ENCODE measurements around the gene SPCS1. TPM values are rescaled to one million over a fixed set of nuclear protein-coding genes. Genes with fewer than 3 reads are reported as not detected.

SPCS1 gene
- polyA plus RNA-seq, 2 of the 4 experiments (the other 2 are of a cell fraction): 180 to 184 TPM

GRCh38 chr3:52694528-52695189 is 11.2 kb upstream of the SPCS1 start:
- DNase-seq (ENCODE audit: low read depth in 1 of 2, low spot score in 1 of 2) (no peak), FAIRE-seq (no peak), ATAC-seq (no peak)
- TF ChIP-seq FOSL2 (IDR thresholded peaks at IDR 0.05) (no peak), FOSL2 (CRISPR knock-in tag; IDR thresholded peaks at IDR 0.05) (no peak), GATA3 (IDR thresholded peaks at IDR 0.05; ENCODE audit: borderline replicate concordance) (no peak), RCOR1 (IDR thresholded peaks at IDR 0.05; ENCODE audit: low read depth, low read length) (no peak), CTCF (IDR thresholded peaks at IDR 0.05) (no peak), FOXS1 (CRISPR knock-in tag; IDR thresholded peaks at IDR 0.05) (no peak), PBX3 (IDR thresholded peaks at IDR 0.05) (no peak), HOXB5 (CRISPR knock-in tag; IDR thresholded peaks at IDR 0.05) (no peak)
- no peak overlapping the region for H3K4me2 ChIP-seq
- 86% methylated on average over 7 of the region's 7 CpGs for WGBS (ENCODE audit: missing lambda C conversion rate)
- H3K4me1 ChIP-seq: peaks cover 3% of the 10 kb centered on the region; the same call in 2 of the 3 replicates
- CTCF ChIA-PET: interaction anchor here (0.6 to 0.8 kb wide), 2 partner anchors 11 to 123 kb away, joined by 3 to 4 read pairs; partner anchors contain the start of genes GLT8D1 and SPCS1
- H3K9me3 ChIP-seq: no peaks in the 10 kb centered on the region
- POLR2A ChIA-PET: interaction anchor here (0.6 kb wide), 1 partner anchor 11 kb away, joined by 4 read pairs; the partner anchor contains the start of genes GLT8D1 and SPCS1
- H3K27ac ChIP-seq: no peak overlapping the region
- no peak overlapping the region for H3K4me3 ChIP-seq

GRCh38 chr3:52695798-52696671 is 9.9 kb upstream of the SPCS1 start:
- TF ChIP-seq NPAS2 (CRISPR knock-in tag; IDR thresholded peaks at IDR 0.05; ENCODE audit: borderline replicate concordance) (no peak), NR3C1 (IDR thresholded peaks at IDR 0.05) (no peak), HES2 (IDR thresholded peaks at IDR 0.05) (no peak), NFE2L2 (conservative IDR thresholded peaks at IDR 0.05; ENCODE audit: low read length) (no peak), POLR2AphosphoS2 (conservative IDR thresholded peaks at IDR 0.05; ENCODE audit: low read length) (peak; percentile 86), E2F6 (IDR thresholded peaks at IDR 0.05; ENCODE audit: borderline replicate concordance, low read depth) (no peak), RCOR1 (IDR thresholded peaks at IDR 0.05; ENCODE audit: low read depth, low read length) (no peak), RFX5 (IDR thresholded peaks at IDR 0.05) (no peak), ATOH8 (CRISPR knock-in tag; IDR thresholded peaks at IDR 0.05; ENCODE audit: low read depth) (no peak), HEYL (CRISPR knock-in tag; IDR thresholded peaks at IDR 0.05) (no peak), BCL3 (IDR thresholded peaks at IDR 0.05) (no peak), FOSB (CRISPR knock-in tag; IDR thresholded peaks at IDR 0.05) (peak; percentile 64; the same call in 1 of the 2 replicates), HOXA7 (CRISPR knock-in tag; IDR thresholded peaks at IDR 0.05) (0 out of 2 replicates have a peak, but pooled peaks have one; percentile 26), ELK1 (IDR thresholded peaks at IDR 0.05; ENCODE audit: low read depth, low read length) (no peak), BHLHE40 (IDR thresholded peaks at IDR 0.05; ENCODE audit: low read depth, low read length) (no peak)
- H3K9me3 ChIP-seq: no peaks in the 10 kb centered on the region
- no peak overlapping the region for H3K4me2 ChIP-seq
- 86% methylated on average over 4 of the region's 4 CpGs for WGBS (ENCODE audit: missing lambda C conversion rate)
- no peak overlapping the region for H3K4me3 ChIP-seq
- ATAC-seq (no peak), DNase-seq (ENCODE audit: low read depth in 1 of 2, low spot score in 1 of 2) (no peak), FAIRE-seq (no peak)
- H3K4me1 ChIP-seq: no peaks in the 10 kb centered on the region; the same call in 2 of the 3 replicates
- POLR2A ChIA-PET: interaction anchor here (1.0 kb wide), 1 partner anchor 14 kb away, joined by 4 read pairs; no protein-coding TSS in a partner anchor
- CTCF ChIA-PET: interaction anchor here (1.1 kb wide), 1 partner anchor 9 kb away, joined by 3 read pairs; no protein-coding TSS in a partner anchor
- H3K27ac ChIP-seq: no peak overlapping the region
